PC-3 (cell line): ENCODE data around the gene PHACTR2. TPM values are rescaled to one million over a fixed set of nuclear protein-coding genes. Genes with fewer than 3 reads are reported as not detected.

Experiments
- ATAC-seq: fragments of 200-7000 bp; cut with Tn5 transposase; 2 replicates; pipeline ENCODE4 v1.9.1; 2020; ENCODE audit warnings: mild to moderate bottlenecking, moderate library complexity
- BruUV-seq: library from RNA; stranded (reverse); fragments of 400-500 nt; replicated peaks from 2 replicates; lab custom pipeline; 2021; lab: Mats Ljungman, UMichigan
- CTCF ChIA-PET: fragments of 300-600 bp; sonication (Branson Sonifier 250); formaldehyde crosslinking; loops from one replicate; lab custom pipeline; 2022; ENCODE audit warnings: antibody characterized with exemption; lab: Charles Lee
- POLR2A ChIA-PET: fragments of 300-600 bp; sonication (Branson Sonifier 250); formaldehyde crosslinking; loops from one replicate; lab custom pipeline; 2022; ENCODE audit warnings: antibody characterized with exemption; ENCODE audit not compliant: unreplicated experiment; lab: Charles Lee
- DNase-seq: peaks from one replicate; pipeline ENCODE4 v3.0.0-alpha.2; 2015
- H2AFZ ChIP-seq: fragments of 300-600 bp; sonication (generic); 2 replicates; pipeline ENCODE4 v1.6.0; 2016; ENCODE audit warnings: antibody characterized with exemption, low read length
- H3F3A ChIP-seq: fragments of 300-600 bp; sonication (generic); one replicate; pipeline ENCODE4 v1.6.0; 2017; ENCODE audit warnings: antibody characterized with exemption, low read length, control low read depth, mild to moderate bottlenecking; ENCODE audit not compliant: unreplicated experiment
- H3K27ac ChIP-seq: fragments of 300-600 bp; sonication (generic); 2 replicates; pipeline ENCODE4 v1.5.1; 2016; ENCODE audit warnings: mild to moderate bottlenecking, low read length
- H3K27me3 ChIP-seq: fragments of 300-600 bp; sonication (generic); 2 replicates; pipeline ENCODE4 v1.6.1; 2016; ENCODE audit warnings: low read length, mixed read lengths
- H3K36me3 ChIP-seq: fragments of 300-600 bp; sonication (generic); 2 replicates; pipeline ENCODE4 v1.6.1; 2016; ENCODE audit warnings: low read depth, mixed run types, low read length, mixed read lengths
- H3K4me1 ChIP-seq: fragments of 300-600 bp; sonication (generic); 2 replicates; pipeline ENCODE4 v1.5.1; 2016; ENCODE audit warnings: low read length; ENCODE audit not compliant: insufficient read depth
- H3K4me2 ChIP-seq: fragments of 300-600 bp; sonication (generic); 2 replicates; pipeline ENCODE4 v1.6.0; 2016; ENCODE audit warnings: low read length
- H3K4me3 ChIP-seq: fragments of 300-600 bp; sonication (generic); 2 replicates; pipeline ENCODE4 v1.5.1; 2016; ENCODE audit warnings: mild to moderate bottlenecking, low read length, mixed read lengths
- H3K79me2 ChIP-seq: fragments of 300-600 bp; sonication (generic); 2 replicates; pipeline ENCODE4 v1.6.1; 2017; ENCODE audit warnings: low read length, mixed read lengths
- H3K9ac ChIP-seq: fragments of 300-600 bp; sonication (generic); 2 replicates; pipeline ENCODE4 v1.6.0; 2016; ENCODE audit warnings: mild to moderate bottlenecking, low read length
- H3K9me2 ChIP-seq: fragments of 300-600 bp; sonication (generic); replicated peaks from 2 replicates; pipeline ENCODE4 v1.6.1; 2016; ENCODE audit warnings: mixed run types, low read length, mixed read lengths
- H3K9me3 ChIP-seq: fragments of 300-600 bp; sonication (generic); 2 replicates; pipeline ENCODE4 v1.6.1; 2016; ENCODE audit warnings: low read length, mixed read lengths
- H4K20me1 ChIP-seq: fragments of 300-600 bp; sonication (generic); 2 replicates; pipeline ENCODE4 v1.6.1; 2016; ENCODE audit warnings: low read length, mixed read lengths
- EZH2 ChIP-seq: fragments of 300-600 bp; sonication (generic); IDR thresholded peaks from one replicate; pipeline ENCODE4 v1.6.1; 2017; ENCODE audit warnings: antibody characterized with exemption, mild to moderate bottlenecking, low read length; ENCODE audit not compliant: unreplicated experiment
- EZH2phosphoT487 ChIP-seq: fragments of 300-600 bp; sonication (generic); IDR thresholded peaks from 2 replicates; pipeline ENCODE4 v1.6.1; 2018; ENCODE audit warnings: mild to moderate bottlenecking, antibody characterized with exemption, low read length, borderline replicate concordance
- intact Hi-C: fragments of 100-400 bp; cut with micrococcal nuclease; formaldehyde crosslinking; loops from 2 replicates; pipeline ENCODE4 v1.9.0; 2023
- total RNA-seq: library from RNA; depleted of rRNA; stranded (reverse); fragments of >200 nt; gene quantifications from 2 replicates; pipeline ENCODE4 v1.2.3, GENCODE V29; 2014
- TF ChIP-seq, protein P1 (sequence below): fragments of 300-600 bp; sonication (generic); conservative IDR thresholded peaks from 2 replicates; pipeline ENCODE4 v1.5.1; 2017; ENCODE audit warnings: antibody characterized with exemption, low read depth, mild to moderate bottlenecking, low read length

PHACTR2 gene
- total RNA-seq, 1 experiment from 2014 or later: 19.4 TPM

- Histone ChIP-seq H3K27me3 (no peaks in the 10 kb centered on the region), H3K36me3 (no peaks in the 10 kb centered on the region), H3K79me2 (peaks cover 28% of the 10 kb centered on the region; the same call in 1 of the 2 replicates), H4K20me1 (no peaks in the 10 kb centered on the region), H3K27ac (no peak overlapping the region), H3K9ac (no peak overlapping the region), H3K4me1 (peaks cover 23% of the 10 kb centered on the region), H2AFZ (no peak overlapping the region), H3K9me2 (no peaks in the 10 kb centered on the region), H3K4me3 (no peak overlapping the region), H3K4me2 (no peak overlapping the region), H3K9me3 (no peaks in the 10 kb centered on the region), H3F3A (no peaks in the 10 kb centered on the region)
- ATAC-seq (no peak), DNase-seq (no peak)
- intact Hi-C loops: no loop called here
- no TSS peak for BruUV-seq
- TF ChIP-seq EZH2: no peak
- TF ChIP-seq EZH2phosphoT487: no peak
- TF ChIP-seq, protein P1, sequence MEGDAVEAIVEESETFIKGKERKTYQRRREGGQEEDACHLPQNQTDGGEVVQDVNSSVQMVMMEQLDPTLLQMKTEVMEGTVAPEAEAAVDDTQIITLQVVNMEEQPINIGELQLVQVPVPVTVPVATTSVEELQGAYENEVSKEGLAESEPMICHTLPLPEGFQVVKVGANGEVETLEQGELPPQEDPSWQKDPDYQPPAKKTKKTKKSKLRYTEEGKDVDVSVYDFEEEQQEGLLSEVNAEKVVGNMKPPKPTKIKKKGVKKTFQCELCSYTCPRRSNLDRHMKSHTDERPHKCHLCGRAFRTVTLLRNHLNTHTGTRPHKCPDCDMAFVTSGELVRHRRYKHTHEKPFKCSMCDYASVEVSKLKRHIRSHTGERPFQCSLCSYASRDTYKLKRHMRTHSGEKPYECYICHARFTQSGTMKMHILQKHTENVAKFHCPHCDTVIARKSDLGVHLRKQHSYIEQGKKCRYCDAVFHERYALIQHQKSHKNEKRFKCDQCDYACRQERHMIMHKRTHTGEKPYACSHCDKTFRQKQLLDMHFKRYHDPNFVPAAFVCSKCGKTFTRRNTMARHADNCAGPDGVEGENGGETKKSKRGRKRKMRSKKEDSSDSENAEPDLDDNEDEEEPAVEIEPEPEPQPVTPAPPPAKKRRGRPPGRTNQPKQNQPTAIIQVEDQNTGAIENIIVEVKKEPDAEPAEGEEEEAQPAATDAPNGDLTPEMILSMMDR: no peak
- POLR2A ChIA-PET: no interaction called here
- CTCF ChIA-PET: no interaction called here
Measured at GRCh38 chr6:143691155-143691554, 13.4 kb downstream of the PHACTR2 start.

DNA sequence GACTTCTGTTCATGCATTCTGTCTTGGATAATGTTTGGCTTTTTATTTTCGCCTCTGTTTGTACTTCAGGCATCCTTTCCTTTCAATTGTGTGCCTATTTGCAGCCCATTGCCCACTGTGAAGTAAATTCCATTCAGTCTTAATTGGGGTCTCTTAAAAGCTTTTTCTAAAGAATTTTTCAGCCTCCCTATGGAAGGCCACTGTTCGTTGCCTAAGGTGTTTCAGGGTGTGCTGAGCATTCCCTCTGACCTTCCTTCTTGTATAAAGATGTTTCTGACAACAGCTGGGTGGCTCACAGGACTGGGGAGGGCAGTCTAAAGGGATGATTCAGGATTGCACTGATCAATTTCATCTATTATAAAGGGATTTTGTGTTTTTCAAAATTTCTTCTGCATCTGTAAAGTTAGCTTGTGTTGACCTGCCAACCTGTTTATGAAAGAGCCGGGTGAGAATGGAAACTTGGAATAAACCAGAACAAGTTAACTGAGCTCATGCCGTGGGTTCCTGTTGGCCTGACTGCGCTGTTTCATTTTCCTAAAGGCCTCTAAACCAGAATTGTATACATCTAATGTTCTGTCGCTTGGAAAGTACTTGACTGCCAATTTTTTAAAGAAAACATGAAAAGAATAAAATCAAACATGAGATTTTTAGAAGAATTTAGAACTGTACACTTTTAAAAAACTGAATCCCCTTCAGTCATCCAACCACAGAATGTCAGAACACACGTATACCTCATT, 14.3 kb downstream of the PHACTR2 start:
- Histone ChIP-seq H3K4me1 (peaks cover 17% of the 10 kb centered on the region; the same call in 1 of the 2 replicates), H3K36me3 (no peaks in the 10 kb centered on the region), H3K9me3 (no peaks in the 10 kb centered on the region), H3K9me2 (no peaks in the 10 kb centered on the region), H3K79me2 (peaks cover 28% of the 10 kb centered on the region; the same call in 1 of the 2 replicates), H3K4me3 (no peak overlapping the region), H3K9ac (no peak overlapping the region), H4K20me1 (no peaks in the 10 kb centered on the region), H3K27me3 (no peaks in the 10 kb centered on the region), H3F3A (no peaks in the 10 kb centered on the region), H2AFZ (no peak overlapping the region), H3K4me2 (no peak overlapping the region), H3K27ac (no peak overlapping the region)
- no peak for DNase-seq
- TF ChIP-seq, protein P1: no peak
- TF ChIP-seq EZH2phosphoT487 (no peak), EZH2 (no peak)
- no peak for ATAC-seq
- POLR2A ChIA-PET: no interaction called here
- no TSS peak for BruUV-seq
- intact Hi-C loops: no loop called here
- CTCF ChIA-PET: no interaction called here

- intact Hi-C loops: no loop called here
- ChIA-PET CTCF (no interaction called here), POLR2A (no interaction called here)
- Histone ChIP-seq H3F3A (no peaks in the 10 kb centered on the region), H3K9me2 (no peaks in the 10 kb centered on the region), H3K4me3 (no peak overlapping the region), H4K20me1 (no peaks in the 10 kb centered on the region), H3K4me1 (peaks cover 16% of the 10 kb centered on the region; the same call in 1 of the 2 replicates), H3K27me3 (no peaks in the 10 kb centered on the region), H3K4me2 (no peak overlapping the region), H3K36me3 (no peaks in the 10 kb centered on the region), H3K27ac (no peak overlapping the region), H2AFZ (no peak overlapping the region), H3K9me3 (no peaks in the 10 kb centered on the region), H3K9ac (no peak overlapping the region), H3K79me2 (peaks cover 23% of the 10 kb centered on the region; the same call in 1 of the 2 replicates)
- no peak for ATAC-seq
- no peak for DNase-seq
- TF ChIP-seq EZH2phosphoT487: no peak
- TF ChIP-seq, protein P1: no peak
- TF ChIP-seq EZH2: no peak
- BruUV-seq: no TSS peak
Measured at GRCh38 chr6:143692696-143693095, 14.9 kb downstream of the PHACTR2 start.
